NCI-H2107 treated with DMSO at 0.1 percent for 48 hours (cell line): Measurements from ENCODE around the gene CTDNEP1.
"Not testable (repeated sequence)": the region's sequence is repeated elsewhere in the genome, so short reads cannot be mapped to it uniquely, and the experiment has no call there.

Source experiments
- DNase-seq: peaks from one replicate; lab custom pipeline; 2025; ENCODE audit not compliant: unreplicated experiment; lab: John Stamatoyannopoulos, UW

The CTDNEP1 gene

DNA sequence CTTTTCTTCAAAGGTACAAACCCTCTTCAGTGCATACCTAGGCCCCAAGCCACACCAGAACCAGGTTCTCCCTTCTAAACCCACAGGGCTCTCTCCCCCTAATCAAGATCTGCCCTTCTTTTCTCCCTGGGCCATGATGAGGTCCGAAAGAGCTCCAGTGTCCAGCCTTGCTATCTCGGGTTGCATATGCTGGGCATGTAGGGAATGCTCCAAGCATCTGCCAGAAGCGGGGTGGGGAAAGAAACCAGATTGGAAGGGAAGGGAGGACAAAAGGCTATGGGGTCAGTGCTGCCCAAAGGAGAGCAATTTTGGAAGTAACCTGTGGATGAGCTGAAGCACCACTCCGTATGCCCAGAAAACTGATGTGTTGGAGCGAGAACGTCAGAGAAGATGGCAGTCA, 2.3 kb downstream of the CTDNEP1 start:
- DNase-seq, result no peak

- no peak for DNase-seq
These were observed 2.7 kb downstream of the CTDNEP1 start for GRCh38 chr17:7248796-7249195.

GRCh38 chr17:7246779-7247178, 4.8 kb downstream of the CTDNEP1 start:
- DNase-seq, result no peak

DNA sequence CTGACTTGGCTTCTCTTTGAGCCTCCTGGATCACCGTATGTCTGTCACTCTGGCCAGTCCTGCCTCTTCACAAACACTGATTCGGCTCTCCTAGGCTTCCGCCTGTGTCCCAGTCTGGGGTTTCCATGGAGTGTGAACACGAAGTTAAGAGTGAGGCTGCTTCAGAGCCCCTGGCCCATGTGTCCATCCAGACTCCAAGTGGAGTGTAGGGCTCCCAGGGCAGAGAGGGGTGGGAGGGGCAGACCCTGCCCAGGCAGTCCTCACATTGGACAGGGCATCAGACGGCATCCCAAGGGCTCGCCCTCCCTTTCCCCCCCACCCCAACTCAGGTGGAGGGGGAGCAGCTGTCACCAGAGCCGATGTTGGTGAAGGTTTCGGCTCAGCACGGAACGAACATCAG, 7.7 kb downstream of the CTDNEP1 start:
- DNase-seq, result not testable (repeated sequence)

GRCh38 chr17:7243453-7243729, 8.1 kb downstream of the CTDNEP1 start:
- no peak for DNase-seq

GRCh38 chr17:7242717-7243452, 8.6 kb downstream of the CTDNEP1 start:
- peak; percentile 73 for DNase-seq

DNA sequence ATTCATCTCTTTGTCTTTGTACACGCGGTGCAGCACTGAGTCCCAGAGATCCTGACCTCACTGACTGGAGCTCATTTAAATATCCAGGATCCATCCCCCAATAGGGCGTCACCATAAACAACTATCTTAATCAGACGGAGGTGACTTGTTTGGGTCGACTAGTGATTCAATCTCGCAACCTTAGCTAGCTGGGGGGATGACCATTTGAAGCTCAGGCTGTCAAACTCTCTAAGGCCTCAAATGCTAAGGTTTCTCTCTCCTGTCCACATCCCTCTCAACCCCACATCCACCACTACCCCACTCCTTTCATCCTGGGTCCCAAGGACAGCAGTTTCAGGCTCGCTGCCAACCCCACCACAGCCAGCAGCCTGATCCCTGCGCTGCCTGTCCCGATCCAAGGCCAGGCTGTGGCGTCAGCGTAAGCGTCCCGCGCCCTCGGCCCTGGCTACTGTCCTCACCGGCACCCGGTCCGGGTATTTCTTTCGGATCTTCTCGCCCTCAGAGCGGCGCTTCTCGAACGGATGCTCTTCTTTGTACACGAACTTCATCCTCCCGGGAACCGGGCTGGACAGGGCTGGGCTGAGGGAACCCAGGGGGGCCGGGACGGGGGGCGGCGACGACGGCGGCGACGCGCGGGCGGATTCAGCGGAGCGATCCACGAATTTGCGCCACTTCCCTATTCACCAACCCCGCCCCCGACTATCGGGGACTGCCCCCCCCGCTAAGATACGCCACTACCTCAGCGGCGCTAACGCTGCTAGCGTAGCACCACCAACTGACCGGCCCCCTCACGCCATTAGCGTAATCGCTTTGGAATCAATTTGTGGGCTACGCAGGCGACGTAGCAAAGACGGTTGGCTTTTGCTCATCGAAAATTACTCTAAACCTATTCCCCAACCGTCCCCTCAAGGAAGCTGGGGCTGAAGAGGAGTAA, 9.5 kb downstream of the CTDNEP1 start, which contains the start of gene GABARAP:
GABARAP (minus strand) TSS at position 667 of the 934 bp plus-strand sequence; CDS start at position 548, 119 bp downstream.
- peak; percentile 69 for DNase-seq

DNA sequence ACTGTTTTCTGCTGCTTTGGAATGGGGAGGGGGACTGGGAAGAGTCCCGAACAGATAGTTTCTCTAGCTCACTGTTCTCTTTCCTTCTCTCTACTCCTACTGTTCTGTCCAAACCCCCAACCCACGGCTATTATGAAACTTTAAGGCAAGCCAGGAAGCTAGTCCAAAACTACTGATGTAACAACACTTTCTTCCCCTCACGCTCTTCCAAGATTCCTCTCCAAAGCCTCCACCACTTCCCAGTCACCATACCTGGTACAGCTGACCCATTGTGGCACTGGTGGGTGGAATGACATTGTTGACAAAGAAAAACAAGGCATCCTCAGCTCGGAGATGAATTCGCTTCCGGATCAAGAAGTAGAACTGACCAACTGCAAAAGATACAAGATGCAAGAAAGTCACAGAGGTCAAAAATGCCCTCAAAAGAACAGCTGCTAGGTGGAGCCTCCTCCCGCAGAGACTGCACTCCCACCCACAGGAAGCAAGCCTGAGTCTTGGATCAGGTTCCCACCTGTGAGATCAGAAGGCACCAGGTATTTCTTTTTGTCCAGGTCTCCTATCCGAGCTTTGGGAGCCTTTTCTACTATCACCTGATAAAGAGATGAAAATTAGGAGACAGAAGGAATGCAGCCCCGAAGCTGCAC, 10.3 kb downstream of the CTDNEP1 start:
- DNase-seq, result no peak

DNA sequence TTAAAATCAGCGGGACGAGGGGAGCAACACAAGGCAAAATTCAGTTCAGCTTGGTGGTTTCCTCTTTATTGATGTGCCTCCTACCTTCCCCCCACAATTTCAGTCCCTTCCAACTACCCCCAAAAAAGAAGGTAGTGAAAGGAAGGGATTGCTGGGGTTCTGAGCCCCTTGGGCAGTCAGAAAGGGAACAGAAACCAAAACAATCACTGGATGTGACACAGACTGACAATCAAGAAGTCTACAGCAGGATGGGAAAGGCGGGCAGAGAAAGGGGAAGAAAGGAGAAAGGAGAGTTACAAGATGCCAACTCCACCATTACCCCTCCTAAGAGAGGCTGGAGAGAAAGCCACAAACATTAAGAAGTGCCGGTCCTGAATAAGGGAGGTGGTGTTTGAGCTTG, 11.2 kb downstream of the CTDNEP1 start:
- no peak for DNase-seq

GRCh38 chr17:7239091-7240027, 12.2 kb downstream of the CTDNEP1 start, which contains the start of gene PHF23:
Gene PHF23 (minus strand): TSS chr17:7239457. CDS start chr17:7239279, 178 bp downstream.
- peak; percentile 94 for DNase-seq

- no peak for DNase-seq
These were observed 13.0 kb downstream of the CTDNEP1 start for GRCh38 chr17:7238420-7239090.

DNA sequence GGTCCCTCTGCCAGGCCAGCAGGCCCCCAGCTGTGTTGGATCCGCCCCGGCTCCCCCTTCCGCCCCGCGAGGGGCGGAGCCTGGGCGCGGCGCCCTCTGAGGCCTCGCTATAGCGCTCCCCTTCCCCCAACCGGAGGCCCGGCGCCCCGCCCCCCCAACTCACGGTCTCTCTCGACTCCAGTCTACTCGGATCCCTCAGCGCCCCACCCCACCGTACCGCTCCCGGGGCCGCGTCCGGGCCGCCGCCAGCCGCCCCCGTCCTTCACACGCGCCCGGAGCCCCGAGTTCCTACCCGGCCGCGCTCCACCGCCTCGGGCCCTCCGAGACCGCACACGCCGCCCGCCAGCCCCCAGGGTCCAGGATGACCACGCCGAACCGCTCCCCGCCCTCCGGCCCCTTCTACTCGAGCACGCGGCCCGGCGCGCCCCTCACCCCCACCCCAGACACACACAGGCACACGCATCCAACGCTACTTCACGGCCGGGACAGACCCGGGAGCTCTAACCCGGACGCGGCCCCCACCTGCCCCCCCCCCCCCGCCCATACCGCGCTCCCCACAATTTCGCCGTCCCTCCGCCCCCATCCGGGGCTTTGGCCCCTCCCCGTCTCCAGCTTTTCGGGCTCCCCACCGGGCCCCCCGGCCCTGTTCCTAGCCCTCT, 13.6 kb downstream of the CTDNEP1 start:
- no peak for DNase-seq

GRCh38 chr17:7237266-7237760, 14.2 kb downstream of the CTDNEP1 start:
- DNase-seq, result no peak

DNA sequence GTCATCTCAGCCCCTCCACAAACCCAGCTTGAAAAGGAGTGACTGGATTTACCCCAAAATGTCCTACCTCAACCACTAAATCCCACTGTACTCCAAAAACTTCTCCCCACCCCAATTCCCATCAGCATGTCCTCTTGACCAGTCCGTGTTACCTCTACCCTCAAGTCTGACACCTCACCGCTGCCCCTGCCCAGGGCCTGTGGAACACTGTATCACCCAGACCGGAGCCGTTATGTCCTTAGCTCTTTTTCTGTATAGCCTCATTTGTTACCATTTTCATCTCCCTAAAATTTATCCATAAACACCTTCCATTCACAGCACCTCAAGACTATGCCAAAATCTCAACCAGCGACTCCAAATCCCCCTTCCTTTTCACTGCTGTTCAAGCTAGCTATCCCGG, 14.7 kb downstream of the CTDNEP1 start:
- no peak for DNase-seq

- DNase-seq, result no peak
These were observed 15.6 kb downstream of the CTDNEP1 start for GRCh38 chr17:7235693-7236665.

- DNase-seq, result peak; percentile 70
These were observed 17.2 kb downstream of the CTDNEP1 start, which contains the start of gene DVL2 for GRCh38 chr17:7234083-7234951. Gene DVL2 (minus strand): TSS chr17:7234517. CDS start chr17:7234262, 255 bp downstream.

GRCh38 chr17:7233701-7234082, 17.8 kb downstream of the CTDNEP1 start:
- no peak for DNase-seq
